Measurements from ENCODE around the gene NRN1L.
"Not testable (repeated sequence)": the region's sequence is repeated elsewhere in the genome, so short reads cannot be mapped to it uniquely, and the experiment has no call there.

NRN1L gene

GRCh38 chr16:67861877-67862276 lies 22.8 kb upstream of the NRN1L start:
- no peak for TF ChIP-seq CTCF (IDR thresholded peaks at IDR 0.05; ENCODE audit: low read length)
- no peak for TF ChIP-seq EZH2 (IDR thresholded peaks at IDR 0.05; ENCODE audit: borderline replicate concordance, low read length)
- no peak overlapping the region for H3K4me2 ChIP-seq (ENCODE audit: low read length)
- no peaks in the 10 kb centered on the region for H3F3A ChIP-seq (ENCODE audit: insufficient read depth, low read length)
- H3K4me3 ChIP-seq (ENCODE audit: low read depth, low read length, poor library complexity, severe bottlenecking), result no peak overlapping the region
- H4K20me1 ChIP-seq (ENCODE audit: insufficient read depth, low read length), result no peaks in the 10 kb centered on the region
- H3K27me3 ChIP-seq (ENCODE audit: insufficient read depth, low read length), result no peaks in the 10 kb centered on the region
- H3K9me2 ChIP-seq (ENCODE audit: low read depth, low read length), result no peaks in the 10 kb centered on the region
- H3K27ac ChIP-seq (ENCODE audit: low read depth, low read length, poor library complexity, severe bottlenecking), result no peak overlapping the region
- peaks cover 52% of the 10 kb centered on the region; the same call in 1 of the 2 replicates for H3K36me3 ChIP-seq (ENCODE audit: insufficient read depth, low read length)
- no peak overlapping the region for H3K9ac ChIP-seq (ENCODE audit: low read length)
- peaks cover 51% of the 10 kb centered on the region for H3K79me2 ChIP-seq (ENCODE audit: insufficient read depth, low read length)
- H2AFZ ChIP-seq (ENCODE audit: low read length), result no peak overlapping the region
- H3K9me3 ChIP-seq (ENCODE audit: low read length), result no peaks in the 10 kb centered on the region
- no peaks in the 10 kb centered on the region for H3K4me1 ChIP-seq (ENCODE audit: insufficient read depth, low read length, severe bottlenecking)

DNA sequence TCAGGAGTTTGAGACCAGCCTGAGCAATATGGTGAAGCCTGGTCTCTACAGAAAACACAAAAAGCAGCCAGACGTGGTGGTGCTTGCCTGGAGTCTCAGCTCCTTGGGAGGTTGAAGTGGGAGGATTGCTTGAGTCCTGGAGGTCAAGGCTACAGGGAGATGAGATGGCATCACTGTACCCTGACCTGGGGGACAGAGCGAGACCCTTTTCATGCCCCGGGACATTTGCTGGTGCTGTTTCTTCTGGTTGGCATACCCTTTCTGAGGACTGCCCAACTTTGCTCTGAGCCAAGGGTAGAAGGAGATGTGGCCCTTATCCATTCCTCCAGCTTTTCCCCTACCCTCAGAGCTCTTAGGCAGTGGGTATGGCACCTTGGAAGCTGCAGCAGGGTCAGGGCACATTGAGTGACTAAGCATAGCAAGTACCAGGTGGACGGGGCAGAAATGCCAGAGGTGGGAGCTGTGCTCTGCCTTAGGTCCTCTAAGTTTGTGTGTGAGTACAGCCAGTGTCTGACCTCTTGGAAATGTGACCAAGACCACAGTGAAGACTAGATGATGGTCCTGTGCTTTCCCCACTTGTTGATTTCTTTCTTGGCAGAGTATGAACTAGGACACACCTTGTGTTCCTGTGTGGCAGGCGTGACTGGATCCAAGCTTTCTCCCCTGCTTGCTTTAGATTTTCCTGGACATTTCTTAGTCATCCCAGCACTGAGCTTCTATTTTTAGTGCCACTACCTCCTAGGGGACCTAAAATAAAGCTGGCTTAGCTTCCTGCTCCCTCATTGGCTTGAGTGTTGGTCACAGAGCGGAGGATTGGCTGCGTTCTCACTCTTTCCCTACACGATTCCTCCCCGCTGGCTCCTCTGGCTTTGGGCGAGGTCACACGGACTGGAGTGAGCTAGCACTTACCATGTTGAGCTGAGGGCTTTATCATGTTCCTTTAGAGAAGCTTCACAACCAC lies 21.8 kb upstream of the NRN1L start:
- H3K9ac ChIP-seq (ENCODE audit: low read length), result no peak overlapping the region
- no peak for TF ChIP-seq CTCF (IDR thresholded peaks at IDR 0.05; ENCODE audit: low read length)
- no peak for TF ChIP-seq EZH2 (IDR thresholded peaks at IDR 0.05; ENCODE audit: borderline replicate concordance, low read length)
- H3K9me3 ChIP-seq (ENCODE audit: low read length), result no peaks in the 10 kb centered on the region
- no peaks in the 10 kb centered on the region for H4K20me1 ChIP-seq (ENCODE audit: insufficient read depth, low read length)
- no peaks in the 10 kb centered on the region for H3K4me1 ChIP-seq (ENCODE audit: insufficient read depth, low read length, severe bottlenecking)
- H3F3A ChIP-seq (ENCODE audit: insufficient read depth, low read length), result no peaks in the 10 kb centered on the region
- H3K79me2 ChIP-seq (ENCODE audit: insufficient read depth, low read length), result peaks cover 42% of the 10 kb centered on the region
- peaks cover 62% of the 10 kb centered on the region for H3K36me3 ChIP-seq (ENCODE audit: insufficient read depth, low read length)
- no peak overlapping the region for H3K27ac ChIP-seq (ENCODE audit: low read depth, low read length, poor library complexity, severe bottlenecking)
- H3K4me3 ChIP-seq (ENCODE audit: low read depth, low read length, poor library complexity, severe bottlenecking), result no peak overlapping the region
- H3K27me3 ChIP-seq (ENCODE audit: insufficient read depth, low read length), result no peaks in the 10 kb centered on the region
- H3K9me2 ChIP-seq (ENCODE audit: low read depth, low read length), result no peaks in the 10 kb centered on the region
- H2AFZ ChIP-seq (ENCODE audit: low read length), result no peak overlapping the region
- H3K4me2 ChIP-seq (ENCODE audit: low read length), result no peak overlapping the region

GRCh38 chr16:67864044-67864443 lies 20.6 kb upstream of the NRN1L start:
- not testable (repeated sequence) for H3K4me2 ChIP-seq (ENCODE audit: low read length); H3K9me2 ChIP-seq (ENCODE audit: low read depth, low read length); H3K9ac ChIP-seq (ENCODE audit: low read length); H3K9me3 ChIP-seq (ENCODE audit: low read length); H3F3A ChIP-seq (ENCODE audit: insufficient read depth, low read length); H3K4me1 ChIP-seq (ENCODE audit: insufficient read depth, low read length, severe bottlenecking); H3K4me3 ChIP-seq (ENCODE audit: low read depth, low read length, poor library complexity, severe bottlenecking); H3K27ac ChIP-seq (ENCODE audit: low read depth, low read length, poor library complexity, severe bottlenecking); H4K20me1 ChIP-seq (ENCODE audit: insufficient read depth, low read length); H3K27me3 ChIP-seq (ENCODE audit: insufficient read depth, low read length); H2AFZ ChIP-seq (ENCODE audit: low read length)
- H3K36me3 ChIP-seq (ENCODE audit: insufficient read depth, low read length), result peaks cover 73% of the 10 kb centered on the region
- H3K79me2 ChIP-seq (ENCODE audit: insufficient read depth, low read length), result peaks cover 31% of the 10 kb centered on the region

Measured in OCI-LY1 (cell line).